SU-DHL-6 (cell line): ENCODE results near the gene NLRP1.

Source experiments
- CTCF ChIP-seq: fragments of 200-600 bp; sonication (generic); IDR thresholded peaks from one replicate; pipeline ENCODE4 v1.5.1; 2017; ENCODE audit warnings: antibody characterized with exemption, mild to moderate bottlenecking, low read length, moderate library complexity; ENCODE audit not compliant: insufficient read depth, poor library complexity, severe bottlenecking
- EZH2phosphoT487 ChIP-seq: fragments of 200-600 bp; sonication (generic), shearing (Covaris generic); conservative IDR thresholded peaks from 2 replicates; pipeline ENCODE4 v1.6.1; 2018; ENCODE audit warnings: mild to moderate bottlenecking, antibody characterized with exemption, low read length, moderate library complexity, mixed read lengths

DNA sequence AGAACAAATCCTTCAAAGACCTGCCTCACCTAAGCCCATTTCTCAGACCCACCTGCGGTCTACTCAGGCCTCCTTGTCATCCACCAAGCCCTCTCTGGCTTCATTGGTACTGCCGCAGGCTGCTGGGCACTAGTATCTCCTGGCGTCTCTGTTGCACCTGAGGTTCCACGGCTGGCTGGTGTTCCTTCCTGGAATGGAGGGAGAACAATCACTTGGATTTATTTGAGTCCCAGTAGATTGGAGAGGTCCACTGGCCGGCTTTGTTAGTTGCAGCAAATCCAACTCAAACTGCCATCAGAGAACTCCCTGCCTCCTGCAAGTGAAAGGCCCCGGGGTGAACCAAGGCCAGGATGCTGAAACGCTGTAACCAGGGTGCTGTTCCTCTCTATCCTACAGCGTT is 82.6 kb downstream of the NLRP1 start:
- no peak for TF ChIP-seq CTCF
- no peak for TF ChIP-seq EZH2phosphoT487
